Measurements from ENCODE around the gene PTGS1.
"Not testable (repeated sequence)": the region's sequence is repeated elsewhere in the genome, so short reads cannot be mapped to it uniquely, and the experiment has no call there.

Gene PTGS1

GRCh38 chr9:122370869-122371755 is at the start of gene PTGS1:
Gene PTGS1 (plus strand): TSS chr9:122371024. CDS start chr9:122371085, 61 bp downstream.
- peak; percentile 59 for DNase-seq (ENCODE audit: low spot score)

GRCh38 chr9:122322553-122322952 is 48.3 kb upstream of the PTGS1 start:
- no peak for DNase-seq (ENCODE audit: low spot score)

GRCh38 chr9:122324665-122325064 is 46.2 kb upstream of the PTGS1 start:
- not testable (repeated sequence) for DNase-seq (ENCODE audit: low spot score)

GRCh38 chr9:122325124-122325523 is 45.7 kb upstream of the PTGS1 start:
- DNase-seq (ENCODE audit: low spot score), result peak; percentile 18

GRCh38 chr9:122327175-122327574 is 43.6 kb upstream of the PTGS1 start:
- DNase-seq (ENCODE audit: low spot score), result no peak

- DNase-seq (ENCODE audit: low spot score), result no peak
Observed at GRCh38 chr9:122329597-122329996, 41.2 kb upstream of the PTGS1 start.

GRCh38 chr9:122330466-122330865 is 40.4 kb upstream of the PTGS1 start:
- DNase-seq (ENCODE audit: low spot score), result not testable (repeated sequence)

GRCh38 chr9:122331523-122331927 is 39.3 kb upstream of the PTGS1 start:
- DNase-seq (ENCODE audit: low spot score), result no peak

GRCh38 chr9:122332083-122332482 is 38.7 kb upstream of the PTGS1 start:
- no peak for DNase-seq (ENCODE audit: low spot score)

GRCh38 chr9:122332644-122333043 is 38.2 kb upstream of the PTGS1 start:
- DNase-seq (ENCODE audit: low spot score), result no peak

GRCh38 chr9:122333169-122333808 is 37.5 kb upstream of the PTGS1 start:
- no peak for DNase-seq (ENCODE audit: low spot score)

- DNase-seq (ENCODE audit: low spot score), result no peak
Observed at GRCh38 chr9:122334916-122335315, 35.9 kb upstream of the PTGS1 start.

- DNase-seq (ENCODE audit: low spot score), result no peak
Observed at GRCh38 chr9:122336189-122336588, 34.6 kb upstream of the PTGS1 start.

GRCh38 chr9:122336866-122337555 is 33.8 kb upstream of the PTGS1 start:
- DNase-seq (ENCODE audit: low spot score), result no peak

- DNase-seq (ENCODE audit: low spot score), result no peak
Observed at GRCh38 chr9:122337556-122337929, 33.3 kb upstream of the PTGS1 start.

GRCh38 chr9:122338536-122338935 is 32.3 kb upstream of the PTGS1 start:
- DNase-seq (ENCODE audit: low spot score), result no peak

GRCh38 chr9:122338994-122339393 is 31.8 kb upstream of the PTGS1 start:
- peak; percentile 53 for DNase-seq (ENCODE audit: low spot score)

GRCh38 chr9:122339579-122339978 is 31.2 kb upstream of the PTGS1 start:
- no peak for DNase-seq (ENCODE audit: low spot score)

GRCh38 chr9:122340161-122340560 is 30.7 kb upstream of the PTGS1 start:
- DNase-seq (ENCODE audit: low spot score), result peak; percentile 26

GRCh38 chr9:122342323-122343050 is 28.3 kb upstream of the PTGS1 start:
- no peak for DNase-seq (ENCODE audit: low spot score)

- DNase-seq (ENCODE audit: low spot score), result peak; percentile 41
Observed at GRCh38 chr9:122346478-122347347, 24.1 kb upstream of the PTGS1 start.
